HepG2 (cell line): ENCODE results near the gene SEPTIN12. TPM values are rescaled to one million over a fixed set of nuclear protein-coding genes. Genes with fewer than 3 reads are reported as not detected.
A peak's percentile ranks its signal among the peaks of the same experiment; 100 is the strongest.

Source experiments
- ATAC-seq: fragments of 200-7000 bp; cut with Tn5 transposase; 3 replicates; pipeline ENCODE4 v1.9.1; 2020; ENCODE audit warnings: mild to moderate bottlenecking, moderate library complexity
- BruUV-seq: library from RNA; stranded (reverse); fragments of 400-500 nt; replicated peaks from 2 replicates; lab custom pipeline; 2021; lab: Mats Ljungman, UMichigan
- CTCF ChIA-PET: fragments of 300-600 bp; formaldehyde crosslinking; extraction: SDS; loops from one replicate; lab custom pipeline; 2021; ENCODE audit warnings: low total read pairs, inconsistent platforms, low intra/inter-chr PET ratio; lab: Yijun Ruan, JAX
- POLR2A ChIA-PET: fragments of 350-600 bp; sonication (Branson Sonifier 250); formaldehyde crosslinking; loops from one replicate; lab custom pipeline; 2020; ENCODE audit warnings: antibody characterized with exemption, inconsistent platforms; lab: Yijun Ruan, JAX
- DNase-seq: peaks from one replicate; pipeline ENCODE4 v3.0.0-alpha.2; 2015; ENCODE audit warnings: low spot score
- FAIRE-seq: peaks from 3 replicates; lab custom pipeline; 2011; peaks lifted over from hg19 to GRCh38; lab: Jason Lieb, UNC
- H2AFZ ChIP-seq: one replicate; pipeline ENCODE4 v1.6.1; 2011; ENCODE audit warnings: low read length, inconsistent platforms
- H3K27ac ChIP-seq: fragments of 300-600 bp; 3 replicates; pipeline ENCODE4 v1.8.0; 2011; ENCODE audit warnings: mixed run types, mild to moderate bottlenecking, mixed read lengths, low read length, inconsistent platforms; ENCODE audit not compliant: insufficient read depth; ENCODE audit errors: extremely low read length
- H3K27me3 ChIP-seq, 2 experiments: fragments of 200-600 bp in 1 of 2; 2 replicates in 1 of 2; 3 replicates in 1 of 2; pipeline versions ENCODE4 v1.6.0 to v1.8.0; 2011; ENCODE audit warnings: low read length in 2 of 2, mild to moderate bottlenecking in 2 of 2, moderate library complexity in 2 of 2, inconsistent platforms in 1 of 2; ENCODE audit not compliant: insufficient read depth in 2 of 2, control insufficient read depth in 1 of 2
- H3K36me3 ChIP-seq, 2 experiments: fragments of 200-600 bp in 1 of 2; replicated peaks in 1 of 2; 2 replicates in 1 of 2; 3 replicates in 1 of 2; pipeline versions ENCODE4 v1.5.1 to v1.8.0; 2011; ENCODE audit warnings: low read length in 2 of 2, inconsistent platforms in 1 of 2; ENCODE audit not compliant: insufficient read depth in 2 of 2, control insufficient read depth in 1 of 2
- H3K4me1 ChIP-seq: 2 replicates; pipeline ENCODE4 v1.5.1; 2012; ENCODE audit warnings: low read length, inconsistent platforms; ENCODE audit not compliant: insufficient read depth
- H3K4me2 ChIP-seq: 2 replicates; pipeline ENCODE4 v1.6.0; 2011; ENCODE audit warnings: low read depth, low read length, inconsistent platforms
- H3K4me3 ChIP-seq, 3 experiments: fragments of 200-600 bp in 1 of 3; sonication (generic), shearing (Covaris generic) in 1 of 3; replicated peaks in 1 of 3; 2 replicates each; pipeline ENCODE4 v1.5.1; 2011 to 2016; ENCODE audit warnings: low read length in 3 of 3, inconsistent platforms in 2 of 3, low read depth in 2 of 3, mild to moderate bottlenecking in 2 of 3, control low read depth in 1 of 3, mixed read lengths in 1 of 3; ENCODE audit not compliant: insufficient read depth in 1 of 3
- H3K79me2 ChIP-seq: one replicate; pipeline ENCODE4 v1.6.1; 2011; ENCODE audit warnings: low read length, inconsistent platforms; ENCODE audit not compliant: insufficient read depth
- H3K9ac ChIP-seq: 2 replicates; pipeline ENCODE4 v1.6.0; 2011; ENCODE audit warnings: mild to moderate bottlenecking, low read depth, low read length, inconsistent platforms; ENCODE audit not compliant: insufficient read depth
- H3K9me3 ChIP-seq: 2 replicates; pipeline ENCODE4 v1.5.1; 2012; ENCODE audit warnings: mild to moderate bottlenecking, low read length
- H4K20me1 ChIP-seq: 2 replicates; pipeline ENCODE4 v1.6.0; 2011; ENCODE audit warnings: inconsistent platforms, mild to moderate bottlenecking, low read length, moderate library complexity; ENCODE audit not compliant: insufficient read depth
- AHR ChIP-seq: IDR thresholded peaks from 2 replicates; pipeline ENCODE4 v1.6.1; 2018; ENCODE audit warnings: missing genetic modification reagents, missing compliant biosample characterization
- CHCHD3 ChIP-seq: sonication (generic); formaldehyde crosslinking; IDR thresholded peaks from 2 replicates; pipeline ENCODE4 v1.8.0; 2022; ENCODE audit warnings: mild to moderate bottlenecking, missing genetic modification reagents, moderate library complexity
- GFI1 ChIP-seq: sonication (generic); formaldehyde crosslinking; IDR thresholded peaks from 2 replicates; pipeline ENCODE4 v1.5.0; 2020; ENCODE audit warnings: missing genetic modification reagents, mild to moderate bottlenecking, borderline replicate concordance
- GLI4 ChIP-seq: sonication (generic); formaldehyde crosslinking; IDR thresholded peaks from 2 replicates; pipeline ENCODE4 v1.5.1; 2020; ENCODE audit warnings: missing genetic modification reagents, mild to moderate bottlenecking, moderate library complexity, borderline replicate concordance
- HNRNPH1 ChIP-seq: fragments of 200-400 bp; formaldehyde crosslinking; optimal IDR thresholded peaks from 2 replicates; pipeline ENCODE3; 2017; ENCODE audit warnings: mild to moderate bottlenecking, low read depth, low read length
- KDM5A ChIP-seq: fragments of 200-600 bp; sonication (generic); IDR thresholded peaks from 2 replicates; pipeline ENCODE4 v1.7.0; 2018; ENCODE audit warnings: antibody characterized with exemption, mild to moderate bottlenecking, low read length, borderline replicate concordance
- NBN ChIP-seq: fragments of 450-650 bp; conservative IDR thresholded peaks from 2 replicates; pipeline ENCODE4 v1.6.1; 2017
- NR1H2 ChIP-seq: sonication (generic); formaldehyde crosslinking; IDR thresholded peaks from 2 replicates; pipeline ENCODE4 v1.8.1; 2022; ENCODE audit warnings: low read depth, missing genetic modification reagents, borderline replicate concordance
- SMAD3 ChIP-seq: sonication (generic); formaldehyde crosslinking; IDR thresholded peaks from 2 replicates; pipeline ENCODE4 v1.4.0; 2020; ENCODE audit warnings: missing genetic modification reagents
- SOX13 ChIP-seq, 3 experiments: fragments of 450-650 bp in 1 of 3; sonication (generic) in 1 of 3; formaldehyde crosslinking in 1 of 3; IDR thresholded peaks in 2 of 3; conservative IDR thresholded peaks in 1 of 3; 2 replicates each; pipeline versions ENCODE4 v1.5.0 to v1.6.1; 2016 to 2020; ENCODE audit warnings: antibody characterized with exemption in 1 of 3, mild to moderate bottlenecking in 1 of 3, missing compliant biosample characterization in 1 of 3, missing genetic modification reagents in 1 of 3, moderate library complexity in 1 of 3
- ZIK1 ChIP-seq: sonication (generic); formaldehyde crosslinking; IDR thresholded peaks from 2 replicates; pipeline ENCODE4 v1.5.0; 2020; ENCODE audit warnings: mild to moderate bottlenecking, low read depth, missing genetic modification reagents, borderline replicate concordance
- ZNF224 ChIP-seq: sonication (generic); formaldehyde crosslinking; IDR thresholded peaks from 2 replicates; pipeline ENCODE4 v1.5.0; 2020; ENCODE audit warnings: mild to moderate bottlenecking, missing genetic modification reagents
- ZNF468 ChIP-seq: sonication (generic); formaldehyde crosslinking; IDR thresholded peaks from 2 replicates; pipeline ENCODE4 v1.8.0; 2022; ENCODE audit warnings: mild to moderate bottlenecking, moderate library complexity, missing genetic modification reagents
- ZNF746 ChIP-seq: sonication (generic); formaldehyde crosslinking; IDR thresholded peaks from 2 replicates; pipeline ENCODE4 v1.8.0; 2022; ENCODE audit warnings: mild to moderate bottlenecking, missing genetic modification reagents
- WGBS: methylation state at CpG from one replicate; pipeline ENCODE4 v1.1.6; 2017; ENCODE audit warnings: low lambda C conversion rate; 5-methylcytosine and 5-hydroxymethylcytosine counted together
- in situ Hi-C: cut with HindIII; loops from 2 replicates; pipeline ENCODE4 v1.10.0; 2017; ENCODE audit warnings: low pct_unique_long_range_greater_than_20kb; ENCODE audit not compliant: extremely low pct_ligation_motif_present
- intact Hi-C: fragments of 100-400 bp; cut with micrococcal nuclease; formaldehyde crosslinking; loops from one replicate; pipeline ENCODE4 v1.10.0; 2022; ENCODE audit not compliant: unreplicated experiment
- polyA plus RNA-seq, 8 experiments: library from polyadenylated mRNA; depleted of rRNA in 3 of 8; stranded (reverse) in 7 of 8; unstranded in 1 of 8; fragments of >200 nt; fragmentation: Illumina TruSeq in 4 of 8; extraction: Trizol in 4 of 8; gene quantifications; 2 replicates each; pipeline versions ENCODE4 v1.2.1 to v1.2.3, GENCODE V29; 2011 to 2016; ENCODE audit warnings: low read depth in 4 of 8, missing spikeins in 1 of 8, mixed read lengths in 1 of 8; ENCODE audit not compliant: insufficient read depth in 1 of 8
- total RNA-seq, 5 experiments: library from RNA; depleted of rRNA; stranded (reverse); fragments of >200 nt; fragmentation: Illumina TruSeq; extraction: Trizol; gene quantifications; 2 replicates each; pipeline ENCODE4 v1.2.3, GENCODE V29; 2016; ENCODE audit warnings: low read depth in 1 of 5
- TF ChIP-seq, protein P1 (sequence below): sonication (generic); formaldehyde crosslinking; IDR thresholded peaks from 2 replicates; pipeline ENCODE4 v1.5.0; 2020; ENCODE audit warnings: missing genetic modification reagents, mild to moderate bottlenecking, borderline replicate concordance
- TF ChIP-seq, protein P2 (sequence below): sonication (generic); formaldehyde crosslinking; IDR thresholded peaks from 2 replicates; pipeline ENCODE4 v1.8.0; 2022; ENCODE audit warnings: low read depth, missing genetic modification reagents
- TF ChIP-seq, protein P3 (sequence below): sonication (generic); formaldehyde crosslinking; IDR thresholded peaks from 2 replicates; pipeline ENCODE4 v1.8.0; 2022; ENCODE audit warnings: mild to moderate bottlenecking, missing genetic modification reagents
- TF ChIP-seq, protein P4 (sequence below): fragments of 450-650 bp; IDR thresholded peaks from 2 replicates; pipeline ENCODE4 v1.6.1; 2017

The SEPTIN12 gene
- total and polyA plus RNA-seq, 2 of the 13 experiments (the other 11 are each of a cell fraction or from before 2014, with no cell fraction given): 0.22 TPM; not detected in 1

DNA sequence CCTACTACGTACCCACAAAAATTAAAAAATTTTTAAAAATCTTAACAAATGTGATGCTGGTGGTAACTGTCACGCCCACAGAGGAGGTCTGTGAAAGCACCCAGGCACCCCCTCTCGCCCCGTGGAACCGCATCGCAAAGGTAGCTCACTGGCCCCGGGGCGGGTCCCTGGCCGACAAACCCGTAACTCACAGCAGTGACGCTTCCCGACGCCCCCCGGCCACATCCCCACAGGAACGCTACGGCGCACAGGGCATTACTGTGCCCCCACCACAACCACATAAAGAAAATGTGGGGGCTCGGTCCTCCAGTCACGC lies 54.4 kb downstream of the SEPTIN12 start:
- DNase-seq (no peak), FAIRE-seq (no peak), ATAC-seq (peak; percentile 5; the same call in 2 of the 3 replicates)
- Histone ChIP-seq H3K4me1 (peaks cover 20% of the 10 kb centered on the region), H3K36me3 (peaks cover 4 to 10% of the 10 kb centered on the region in 2 experiments; a peak in 3 of 5 replicates), H2AFZ (no peak overlapping the region), H3K27ac (peak overlapping the region; percentile 80), H3K9me3 (no peaks in the 10 kb centered on the region), H3K4me2 (peak overlapping the region; percentile 81), H3K27me3 (no peaks in the 10 kb centered on the region; a peak in 2 of 5 replicates), H3K9ac (peak overlapping the region; percentile 95), H3K4me3 (peak overlapping the region; percentile 98 to 100 (median 100)), H3K79me2 (peaks cover 21% of the 10 kb centered on the region), H4K20me1 (no peaks in the 10 kb centered on the region)
- TSS peak; percentile 68 for BruUV-seq
- CTCF ChIA-PET: interaction anchor here (0.6 kb wide), 1 partner anchor 81 kb away, joined by 3 read pairs; no protein-coding TSS in a partner anchor
- intact Hi-C loops: loop anchor here (5.0 kb wide), 1 partner anchor 69 kb away; the partner anchor contains the start of gene ROGDI
- in situ Hi-C loops: no loop called here
- under 1% methylated on average over 6 of the region's 19 CpGs for WGBS
- POLR2A ChIA-PET: interaction anchor here (0.9 to 3.1 kb wide), 15 partner anchors 24 to 307 kb away, joined by 3 to 40 read pairs (median 5); partner anchors contain the start of genes NUDT16L1, ROGDI, SEC14L5 and SEPTIN12
- TF ChIP-seq SMAD3 (CRISPR knock-in tag): no peak
- TF ChIP-seq GLI4 (CRISPR knock-in tag): peak; percentile 83; the same call in 1 of the 2 replicates
- TF ChIP-seq, protein P1, sequence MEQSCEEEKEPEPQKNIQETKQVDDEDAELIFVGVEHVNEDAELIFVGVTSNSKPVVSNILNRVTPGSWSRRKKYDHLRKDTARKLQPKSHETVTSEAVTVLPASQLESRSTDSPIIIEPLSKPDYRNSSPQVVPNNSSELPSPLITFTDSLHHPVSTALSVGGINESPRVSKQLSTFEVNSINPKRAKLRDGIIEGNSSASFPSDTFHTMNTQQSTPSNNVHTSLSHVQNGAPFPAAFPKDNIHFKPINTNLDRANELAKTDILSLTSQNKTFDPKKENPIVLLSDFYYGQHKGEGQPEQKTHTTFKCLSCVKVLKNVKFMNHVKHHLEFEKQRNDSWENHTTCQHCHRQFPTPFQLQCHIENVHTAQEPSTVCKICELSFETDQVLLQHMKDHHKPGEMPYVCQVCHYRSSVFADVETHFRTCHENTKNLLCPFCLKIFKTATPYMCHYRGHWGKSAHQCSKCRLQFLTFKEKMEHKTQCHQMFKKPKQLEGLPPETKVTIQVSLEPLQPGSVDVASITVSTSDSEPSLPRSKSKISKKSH: 0 out of 2 replicates have a peak, but pooled peaks have one; percentile 17
- no peak for TF ChIP-seq HNRNPH1
- TF ChIP-seq, protein P2, sequence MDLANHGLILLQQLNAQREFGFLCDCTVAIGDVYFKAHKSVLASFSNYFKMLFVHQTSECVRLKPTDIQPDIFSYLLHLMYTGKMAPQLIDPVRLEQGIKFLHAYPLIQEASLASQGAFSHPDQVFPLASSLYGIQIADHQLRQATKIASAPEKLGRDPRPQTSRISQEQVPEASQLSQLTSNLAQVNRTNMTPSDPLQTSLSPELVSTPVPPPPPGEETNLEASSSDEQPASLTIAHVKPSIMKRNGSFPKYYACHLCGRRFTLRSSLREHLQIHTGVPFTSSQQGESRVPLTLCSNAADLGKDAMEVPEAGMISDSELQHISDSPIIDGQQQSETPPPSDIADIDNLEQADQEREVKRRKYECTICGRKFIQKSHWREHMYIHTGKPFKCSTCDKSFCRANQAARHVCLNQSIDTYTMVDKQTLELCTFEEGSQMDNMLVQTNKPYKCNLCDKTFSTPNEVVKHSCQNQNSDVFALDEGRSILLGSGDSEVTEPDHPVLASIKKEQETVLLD (CRISPR knock-in tag): no peak
- TF ChIP-seq ZNF746 (CRISPR knock-in tag): 0 out of 2 replicates have a peak, but pooled peaks have one; percentile 43
- TF ChIP-seq NR1H2 (CRISPR knock-in tag): no peak
- TF ChIP-seq GFI1 (CRISPR knock-in tag): 0 out of 2 replicates have a peak, but pooled peaks have one; percentile 17
- TF ChIP-seq, protein P3, sequence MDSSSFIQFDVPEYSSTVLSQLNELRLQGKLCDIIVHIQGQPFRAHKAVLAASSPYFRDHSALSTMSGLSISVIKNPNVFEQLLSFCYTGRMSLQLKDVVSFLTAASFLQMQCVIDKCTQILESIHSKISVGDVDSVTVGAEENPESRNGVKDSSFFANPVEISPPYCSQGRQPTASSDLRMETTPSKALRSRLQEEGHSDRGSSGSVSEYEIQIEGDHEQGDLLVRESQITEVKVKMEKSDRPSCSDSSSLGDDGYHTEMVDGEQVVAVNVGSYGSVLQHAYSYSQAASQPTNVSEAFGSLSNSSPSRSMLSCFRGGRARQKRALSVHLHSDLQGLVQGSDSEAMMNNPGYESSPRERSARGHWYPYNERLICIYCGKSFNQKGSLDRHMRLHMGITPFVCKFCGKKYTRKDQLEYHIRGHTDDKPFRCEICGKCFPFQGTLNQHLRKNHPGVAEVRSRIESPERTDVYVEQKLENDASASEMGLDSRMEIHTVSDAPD (CRISPR knock-in tag): no peak
- TF ChIP-seq NBN: no peak
- TF ChIP-seq AHR (CRISPR knock-in tag): peak; percentile 49; the same call in 1 of the 2 replicates
- TF ChIP-seq CHCHD3 (CRISPR knock-in tag): peak; percentile 65; the same call in 1 of the 2 replicates
- TF ChIP-seq SOX13 (IDR thresholded peaks at IDR 0.05): no peak
- 0 out of 4 replicates have a peak, but pooled peaks of 1 of the 2 experiments have one; percentile 61 for TF ChIP-seq SOX13 (CRISPR knock-in tag; conservative IDR thresholded peaks at IDR 0.05 in 1 of 2, IDR thresholded peaks at IDR 0.05 in 1 of 2)
- peak; percentile 35; the same call in 1 of the 2 replicates for TF ChIP-seq KDM5A
- 0 out of 2 replicates have a peak, but pooled peaks have one; percentile 51 for TF ChIP-seq ZNF468 (CRISPR knock-in tag)
- TF ChIP-seq, protein P4, sequence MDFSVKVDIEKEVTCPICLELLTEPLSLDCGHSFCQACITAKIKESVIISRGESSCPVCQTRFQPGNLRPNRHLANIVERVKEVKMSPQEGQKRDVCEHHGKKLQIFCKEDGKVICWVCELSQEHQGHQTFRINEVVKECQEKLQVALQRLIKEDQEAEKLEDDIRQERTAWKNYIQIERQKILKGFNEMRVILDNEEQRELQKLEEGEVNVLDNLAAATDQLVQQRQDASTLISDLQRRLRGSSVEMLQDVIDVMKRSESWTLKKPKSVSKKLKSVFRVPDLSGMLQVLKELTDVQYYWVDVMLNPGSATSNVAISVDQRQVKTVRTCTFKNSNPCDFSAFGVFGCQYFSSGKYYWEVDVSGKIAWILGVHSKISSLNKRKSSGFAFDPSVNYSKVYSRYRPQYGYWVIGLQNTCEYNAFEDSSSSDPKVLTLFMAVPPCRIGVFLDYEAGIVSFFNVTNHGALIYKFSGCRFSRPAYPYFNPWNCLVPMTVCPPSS: no peak
- peak; percentile 60; the same call in 1 of the 2 replicates for TF ChIP-seq ZNF224 (CRISPR knock-in tag)
- TF ChIP-seq ZIK1 (CRISPR knock-in tag): no peak
